H9 (cell line): ENCODE measurements around the gene CYS1. TPM values are rescaled to one million over a fixed set of nuclear protein-coding genes. Genes with fewer than 3 reads are reported as not detected.

Experiments
- DNase-seq: peaks from one replicate; pipeline ENCODE4 v3.0.0-alpha.2; 2017
- H2AFZ ChIP-seq: one replicate; pipeline ENCODE4 v1.6.1; 2013; ENCODE audit warnings: mild to moderate bottlenecking, low read length, control low read depth, moderate library complexity
- H2AK5ac ChIP-seq: 2 replicates; pipeline ENCODE4 v1.6.1; 2013; ENCODE audit warnings: low read length, control low read depth, mixed read lengths; ENCODE audit not compliant: insufficient read length
- H2BK120ac ChIP-seq: one replicate; pipeline ENCODE4 v1.6.1; 2013; ENCODE audit warnings: low read depth, mild to moderate bottlenecking, low read length, control low read depth, inconsistent platforms; ENCODE audit not compliant: poor library complexity, severe bottlenecking
- H2BK12ac ChIP-seq: 2 replicates; pipeline ENCODE4 v1.6.1; 2013; ENCODE audit warnings: low read length, control low read depth, mixed read lengths, low read depth; ENCODE audit not compliant: insufficient read length
- H2BK15ac ChIP-seq: 2 replicates; pipeline ENCODE4 v1.6.1; 2013; ENCODE audit warnings: low read depth, low read length, control low read depth
- H2BK20ac ChIP-seq: one replicate; pipeline ENCODE4 v1.6.1; 2013; ENCODE audit warnings: low read depth, mild to moderate bottlenecking, low read length, control low read depth, inconsistent platforms; ENCODE audit not compliant: poor library complexity, severe bottlenecking
- H2BK5ac ChIP-seq: 2 replicates; pipeline ENCODE4 v1.6.1; 2013; ENCODE audit warnings: low read length, control low read depth, mixed read lengths; ENCODE audit not compliant: insufficient read length
- H3K14ac ChIP-seq: 2 replicates; pipeline ENCODE4 v1.6.1; 2013; ENCODE audit warnings: low read length, control low read depth; ENCODE audit not compliant: insufficient read depth
- H3K18ac ChIP-seq: 2 replicates; pipeline ENCODE4 v1.6.1; 2013; ENCODE audit warnings: low read depth, mild to moderate bottlenecking, mixed read lengths, low read length, control low read depth; ENCODE audit not compliant: insufficient read length
- H3K23ac ChIP-seq: 2 replicates; pipeline ENCODE4 v1.6.1; 2013; ENCODE audit warnings: low read length, control low read depth, mixed read lengths, low read depth; ENCODE audit not compliant: insufficient read length
- H3K23me2 ChIP-seq: 2 replicates; pipeline ENCODE4 v1.6.1; 2013; ENCODE audit warnings: low read depth, mild to moderate bottlenecking, mixed read lengths, low read length, control low read depth; ENCODE audit not compliant: insufficient read length, poor library complexity, severe bottlenecking
- H3K27ac ChIP-seq: 2 replicates; pipeline ENCODE4 v1.5.1; 2013; ENCODE audit warnings: low read length, control low read depth, mixed read lengths, low read depth; ENCODE audit not compliant: insufficient read length
- H3K27me3 ChIP-seq: 2 replicates; pipeline ENCODE4 v1.6.1; 2013; ENCODE audit warnings: low read length, control low read depth, inconsistent platforms; ENCODE audit not compliant: insufficient read depth
- H3K4ac ChIP-seq: 2 replicates; pipeline ENCODE4 v1.6.1; 2013; ENCODE audit warnings: low read depth, mild to moderate bottlenecking, control low read depth, inconsistent platforms, low read length, moderate library complexity
- H3K4me1 ChIP-seq: 2 replicates; pipeline ENCODE4 v1.6.1; 2013; ENCODE audit warnings: low read length, control low read depth, inconsistent platforms; ENCODE audit not compliant: insufficient read depth
- H3K4me2 ChIP-seq: 2 replicates; pipeline ENCODE4 v1.6.1; 2013; ENCODE audit warnings: low read length, control low read depth, mixed read lengths; ENCODE audit not compliant: insufficient read length, insufficient read depth
- H3K56ac ChIP-seq: 2 replicates; pipeline ENCODE4 v1.6.1; 2013; ENCODE audit warnings: low read depth, mild to moderate bottlenecking, mixed read lengths, low read length, control low read depth; ENCODE audit not compliant: insufficient read length
- H3K79me1 ChIP-seq: 2 replicates; pipeline ENCODE4 v1.6.1; 2013; ENCODE audit warnings: low read depth, mild to moderate bottlenecking, moderate library complexity, low read length, control low read depth, inconsistent platforms; ENCODE audit not compliant: insufficient read depth, poor library complexity, severe bottlenecking
- H3K79me2 ChIP-seq: 2 replicates; pipeline ENCODE4 v1.6.1; 2013; ENCODE audit warnings: low read length, control low read depth, inconsistent platforms; ENCODE audit not compliant: insufficient read depth
- H3K9ac ChIP-seq: 2 replicates; pipeline ENCODE4 v1.6.1; 2013; ENCODE audit warnings: low read length, control low read depth, mixed read lengths; ENCODE audit not compliant: insufficient read length; ENCODE audit errors: extremely low read depth
- H3K9me3 ChIP-seq: one replicate; pipeline ENCODE4 v1.6.1; 2013; ENCODE audit warnings: low read depth, low read length, inconsistent platforms; ENCODE audit not compliant: control insufficient read depth
- H3T11ph ChIP-seq: one replicate; pipeline ENCODE4 v1.6.1; 2013; ENCODE audit warnings: mild to moderate bottlenecking, low read length, control low read depth, inconsistent platforms
- H4K20me1 ChIP-seq: one replicate; pipeline ENCODE4 v1.6.1; 2013; ENCODE audit not compliant: control insufficient read depth, insufficient read length, insufficient read depth
- H4K5ac ChIP-seq: 2 replicates; pipeline ENCODE4 v1.6.1; 2013; ENCODE audit warnings: low read depth, mild to moderate bottlenecking, mixed read lengths, low read length, control low read depth; ENCODE audit not compliant: insufficient read length
- H4K8ac ChIP-seq: replicated peaks from 2 replicates; pipeline ENCODE4 v1.6.1; 2013; ENCODE audit warnings: low read length, control low read depth, mixed read lengths, low read depth; ENCODE audit not compliant: insufficient read length
- H4K91ac ChIP-seq: 2 replicates; pipeline ENCODE4 v1.6.1; 2013; ENCODE audit warnings: low read depth, mild to moderate bottlenecking, moderate library complexity, mixed read lengths, low read length, control low read depth; ENCODE audit not compliant: insufficient read length
- H3K27ac Mint-ChIP-seq, 3 experiments: 2 replicates in 2 of 3; 3 replicates in 1 of 3; pipeline ENCODE4 v1.8.0; 2020 to 2021; ENCODE audit warnings: mixed read lengths in 3 of 3, mild to moderate bottlenecking in 1 of 3, moderate library complexity in 1 of 3
- H3K27me3 Mint-ChIP-seq: 2 replicates; pipeline ENCODE4 v1.8.0; 2021; ENCODE audit warnings: low read depth, mild to moderate bottlenecking, moderate library complexity, mixed read lengths
- H3K36me3 Mint-ChIP-seq, 3 experiments: 2 replicates in 2 of 3; 3 replicates in 1 of 3; pipeline ENCODE4 v1.8.0; 2020 to 2021; ENCODE audit warnings: low read depth in 3 of 3, mixed read lengths in 3 of 3; ENCODE audit not compliant: insufficient read depth in 1 of 3
- H3K4me1 Mint-ChIP-seq, 2 experiments: 2 replicates each; pipeline ENCODE4 v1.8.0; 2020; ENCODE audit warnings: mixed read lengths in 2 of 2
- H3K4me3 Mint-ChIP-seq, 2 experiments: 2 replicates in 1 of 2; 3 replicates in 1 of 2; pipeline ENCODE4 v1.8.0; 2020 to 2021; ENCODE audit warnings: mild to moderate bottlenecking in 2 of 2, mixed read lengths in 2 of 2, moderate library complexity in 1 of 2
- H3K9me3 Mint-ChIP-seq, 2 experiments: 2 replicates in 1 of 2; 3 replicates in 1 of 2; pipeline ENCODE4 v1.8.0; 2020; ENCODE audit warnings: mild to moderate bottlenecking in 2 of 2, mixed read lengths in 2 of 2, moderate library complexity in 1 of 2
- CTCF ChIP-seq: fragments of 200-600 bp; sonication (generic); conservative IDR thresholded peaks from 3 replicates; pipeline ENCODE4 v1.8.0; 2021; ENCODE audit warnings: antibody characterized with exemption, mild to moderate bottlenecking
- WGBS: extraction: QIAGEN DNeasy Blood & Tissue Kit; methylation state at CpG from one replicate; pipeline ENCODE4 v1.1.7; 2013; ENCODE audit warnings: missing lambda C conversion rate, low lambda C conversion rate, mixed read lengths; ENCODE audit not compliant: insufficient read length; ENCODE audit errors: extremely low coverage; 5-methylcytosine and 5-hydroxymethylcytosine counted together
- total RNA-seq: library from RNA; stranded (reverse); gene quantifications from 2 replicates; pipeline ENCODE4 v1.2.1, GENCODE V29; 2021

The CYS1 gene
- total RNA-seq, 1 experiment from 2014 or later, result 0.35 TPM

DNA sequence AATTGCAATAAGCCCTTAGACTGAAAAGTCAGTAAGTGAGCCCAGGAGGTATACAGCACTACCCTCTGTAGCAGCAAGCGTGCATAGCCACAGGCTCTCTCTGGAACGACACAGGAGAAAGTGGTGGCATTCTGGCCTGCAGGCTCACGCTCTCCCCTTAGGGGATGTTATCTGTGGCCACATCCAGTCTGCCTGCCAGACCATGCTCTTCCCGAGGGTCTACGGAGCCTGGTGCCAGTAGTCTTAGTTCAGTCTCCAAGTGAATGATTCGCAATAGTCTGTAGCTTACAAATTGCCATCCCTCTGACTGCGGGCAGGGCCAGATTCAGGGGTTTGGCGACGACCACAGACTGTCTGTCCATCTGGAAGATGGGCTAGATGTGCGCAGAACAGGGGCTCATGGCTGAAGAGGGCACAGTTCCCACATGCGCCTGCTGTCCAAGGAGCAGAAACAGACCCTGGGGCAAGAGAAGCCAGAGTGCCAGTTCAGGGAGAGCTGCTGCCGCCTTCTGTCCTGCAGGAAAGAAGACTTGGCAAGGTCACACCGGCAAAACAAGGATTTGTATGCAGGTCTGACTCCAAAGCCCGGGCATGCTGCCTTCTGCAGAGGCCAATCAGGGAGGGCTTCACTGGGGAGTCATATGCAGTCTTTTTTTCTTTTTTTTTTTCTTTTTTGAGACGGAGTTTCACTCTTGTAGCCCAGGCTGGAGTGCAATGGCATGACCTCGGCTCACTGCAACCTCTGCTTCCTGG, 40.4 kb downstream of the CYS1 start:
- Histone ChIP-seq H3K14ac (no peak overlapping the region), H4K20me1 (no peaks in the 10 kb centered on the region), H3K27ac (no peak overlapping the region), H3K27me3 (no peaks in the 10 kb centered on the region; the same call in 1 of the 2 replicates), H3K9me3 (no peaks in the 10 kb centered on the region), H2AK5ac (no peak overlapping the region), H4K8ac (no peak overlapping the region), H3T11ph (no peak overlapping the region), H3K79me1 (no peaks in the 10 kb centered on the region), H3K9ac (no peak overlapping the region), H2BK5ac (no peak overlapping the region), H4K5ac (no peak overlapping the region), H3K79me2 (no peaks in the 10 kb centered on the region), H3K4me2 (no peak overlapping the region), H3K23me2 (peaks cover 10% of the 10 kb centered on the region), H4K91ac (no peak overlapping the region), H2BK12ac (no peak overlapping the region), H2BK120ac (no peak overlapping the region), H2AFZ (no peak overlapping the region), H3K18ac (no peak overlapping the region), H2BK20ac (no peak overlapping the region), H3K4ac (no peak overlapping the region), H3K4me1 (no peaks in the 10 kb centered on the region), H2BK15ac (no peak overlapping the region), H3K56ac (no peak overlapping the region), H3K23ac (no peak overlapping the region)
- H3K27me3 Mint-ChIP-seq, result peaks cover 42% of the 10 kb centered on the region
- peaks cover 14 to 26% of the 10 kb centered on the region in 2 experiments for H3K4me1 Mint-ChIP-seq
- no peak overlapping the region for H3K4me3 Mint-ChIP-seq
- no peak overlapping the region for H3K27ac Mint-ChIP-seq
- H3K36me3 Mint-ChIP-seq, result peaks cover 0 to 16% (median 4%) of the 10 kb centered on the region in 3 experiments; a peak in 3 of 7 replicates
- no peak for DNase-seq
- WGBS, result no CpG with 5 or more reads among the region's 16 CpGs
- peaks cover 0 to 5% of the 10 kb centered on the region in 2 experiments; a peak in 3 of 5 replicates for H3K9me3 Mint-ChIP-seq
- no peak for TF ChIP-seq CTCF
